Tibial nerve (tissue), 3 donors: ENCODE data around the gene MAML3.

ENCODE experiments used
- CTCF ChIP-seq, 5 experiments: fragments of 200-600 bp in 3 of 5; fragments of 450-650 bp in 2 of 5; sonication (generic) in 3 of 5; IDR thresholded peaks; one replicate each; pipeline ENCODE4 v1.5.1; 2016 to 2019; ENCODE audit warnings: antibody characterized with exemption in 5 of 5, mild to moderate bottlenecking in 3 of 5, moderate library complexity in 2 of 5
- POLR2A ChIP-seq, 2 donors: fragments of 450-650 bp; IDR thresholded peaks; one replicate each; pipeline ENCODE4 v1.6.1; 2017; ENCODE audit warnings: antibody characterized with exemption in 2 of 2, mild to moderate bottlenecking in 2 of 2, moderate library complexity in 2 of 2

DNA sequence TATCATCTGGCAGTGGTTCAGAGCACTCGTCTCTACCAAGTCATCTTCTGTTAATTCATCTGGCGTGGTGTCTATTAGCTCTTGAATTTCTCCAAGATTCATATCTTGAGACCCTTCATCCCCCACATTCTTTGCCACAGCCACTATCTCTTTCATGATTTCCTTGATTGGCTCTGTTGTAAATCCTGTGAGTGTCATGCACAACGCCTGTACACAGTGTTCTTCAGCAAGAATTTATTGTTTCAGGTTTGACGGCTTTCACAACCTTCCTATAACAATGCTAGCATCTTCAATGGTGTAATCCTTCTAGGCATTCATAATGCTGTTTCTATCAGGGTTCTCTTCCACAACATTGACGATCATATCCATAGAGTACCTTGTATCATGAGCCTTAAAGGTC is 457.5 kb downstream of the MAML3 start:
- TF ChIP-seq CTCF (IDR thresholded peaks at IDR 0.05) (no peak), POLR2A (IDR thresholded peaks at IDR 0.05) (no peak)
